ENCODE measurements around the gene RAPSN.

Gene RAPSN

DNA sequence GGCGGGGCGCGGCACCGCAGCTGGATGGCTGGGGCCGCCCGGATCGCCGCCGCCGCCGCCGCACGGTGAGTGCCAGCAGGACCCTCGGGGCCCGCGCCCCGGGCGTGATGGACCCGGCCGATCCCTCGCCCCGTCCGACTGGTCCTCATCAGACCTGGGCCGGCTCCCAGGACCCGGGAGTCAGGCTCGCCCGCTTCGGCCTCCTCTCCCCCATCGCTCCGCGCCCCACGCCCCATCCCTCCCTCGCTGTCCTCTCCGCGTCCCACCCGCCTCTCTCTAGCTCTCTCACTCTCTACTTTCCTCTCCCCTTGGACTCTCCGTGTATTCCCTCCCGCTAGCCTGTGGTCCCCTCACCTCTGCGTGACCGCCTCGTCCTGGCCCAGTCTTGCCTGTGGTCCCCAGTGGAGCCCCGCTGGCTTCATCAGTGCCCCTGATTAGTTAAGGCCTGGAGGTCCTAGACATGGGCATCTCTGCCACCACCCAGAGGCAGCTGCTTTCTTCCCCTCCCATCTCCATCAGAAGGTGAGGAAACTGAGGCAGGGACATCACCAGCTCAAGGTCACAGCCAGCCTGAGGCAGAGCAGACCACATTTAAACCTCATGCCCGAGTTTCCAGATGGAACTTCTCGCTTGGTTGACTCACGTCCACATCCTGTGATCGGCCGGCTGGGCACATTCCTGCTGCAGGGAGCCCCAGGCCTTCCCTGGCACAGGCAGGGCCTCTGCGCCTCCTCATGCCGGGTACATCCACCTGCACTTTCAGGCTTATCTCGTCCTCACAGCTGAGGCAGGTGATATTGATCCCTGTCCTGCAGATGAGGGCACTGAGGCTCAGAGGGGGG, 40.1 kb downstream of the RAPSN start:
- DNase-seq (ENCODE audit: low read depth in 2 of 2): no peak

DNA sequence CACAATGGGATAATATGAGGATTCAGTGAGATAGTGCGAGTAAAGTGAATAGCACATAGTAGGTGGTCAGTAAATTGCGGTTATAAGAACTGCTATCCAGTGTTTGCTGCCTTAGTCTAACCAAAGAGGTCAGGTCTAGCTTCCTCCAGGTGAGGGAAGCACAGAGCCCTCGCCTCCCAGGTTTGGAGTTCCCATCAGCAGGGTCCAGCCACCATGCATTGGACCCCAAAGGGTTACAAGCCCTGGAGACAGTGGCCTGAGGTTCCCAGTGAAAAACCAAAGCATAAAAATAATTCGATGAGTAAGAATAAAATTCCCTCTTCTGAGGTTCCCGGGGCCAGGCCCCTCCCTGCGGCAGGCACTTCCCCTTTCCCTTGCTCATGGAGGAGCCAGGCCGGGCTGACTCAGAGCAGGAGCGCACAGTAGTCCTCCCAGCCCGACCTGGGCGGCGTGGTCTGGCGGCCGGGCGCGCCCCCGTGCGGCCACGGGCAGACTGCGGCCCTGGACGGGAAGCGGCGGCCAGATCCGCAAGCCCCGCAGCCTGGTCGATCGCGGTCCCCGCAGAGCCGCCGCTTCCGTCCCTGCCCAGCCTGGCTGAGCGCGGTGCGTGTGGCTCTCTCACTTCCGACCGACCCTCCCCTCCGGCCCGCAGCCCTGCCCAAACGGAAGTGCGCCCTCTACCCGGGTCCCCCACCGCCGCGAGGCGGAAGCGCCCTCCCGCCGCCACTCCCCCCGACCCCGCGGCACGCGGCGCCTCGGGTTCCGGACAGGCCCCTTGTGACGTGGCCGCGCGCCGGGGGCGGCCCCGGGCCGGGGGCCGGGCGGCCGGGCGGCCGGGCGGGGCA, 41.0 kb downstream of the RAPSN start, which contains the start of gene SLC39A13:
Gene SLC39A13 (plus strand): TSS at position 845 of the 845 bp plus-strand sequence. CDS start 1,505 bp downstream, outside the sequence.
- DNase-seq (ENCODE audit: low read depth in 2 of 2): peak; percentile 76 to 91

DNA sequence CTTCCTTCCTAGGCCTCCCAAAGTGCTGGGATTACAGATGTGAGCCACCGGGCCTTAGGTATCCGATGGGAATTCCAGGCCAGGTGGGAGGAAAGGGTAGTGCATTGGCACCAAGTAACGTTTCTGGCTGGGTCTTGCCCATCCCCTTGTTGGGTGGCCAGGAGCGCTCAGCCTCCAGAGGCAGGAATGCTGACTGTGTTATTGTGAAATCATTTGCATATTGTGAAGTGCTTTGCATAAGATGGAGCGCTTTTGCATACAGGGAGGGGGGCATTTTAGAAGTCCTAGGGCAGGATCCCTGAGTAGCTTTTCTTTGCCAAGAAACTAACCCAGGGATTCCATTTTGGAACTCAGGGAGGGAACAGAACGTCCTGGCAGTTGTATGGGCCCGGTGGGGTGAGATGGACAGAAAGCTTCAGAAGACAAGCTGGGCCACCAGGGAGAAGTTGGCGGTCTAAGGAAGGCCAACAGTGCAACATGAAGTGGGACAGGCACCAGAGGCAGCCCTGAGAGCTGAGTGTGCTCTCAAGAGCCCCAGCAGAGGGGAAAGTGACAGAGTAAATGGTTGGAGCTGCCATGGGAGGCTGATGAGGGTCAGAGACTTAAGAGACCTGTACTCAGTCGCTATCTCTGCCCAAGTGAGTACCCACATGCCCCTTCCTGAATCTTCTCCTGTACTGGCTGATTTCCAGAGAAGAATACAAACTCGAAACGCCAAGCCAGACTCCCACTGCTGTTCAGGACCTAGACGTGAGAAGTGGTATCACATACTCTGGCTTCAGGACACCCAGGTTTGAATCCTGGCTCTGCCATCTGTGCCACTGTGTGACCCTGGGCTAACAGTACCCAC, 41.8 kb downstream of the RAPSN start:
- no peak for DNase-seq (ENCODE audit: low read depth in 2 of 2)

DNA sequence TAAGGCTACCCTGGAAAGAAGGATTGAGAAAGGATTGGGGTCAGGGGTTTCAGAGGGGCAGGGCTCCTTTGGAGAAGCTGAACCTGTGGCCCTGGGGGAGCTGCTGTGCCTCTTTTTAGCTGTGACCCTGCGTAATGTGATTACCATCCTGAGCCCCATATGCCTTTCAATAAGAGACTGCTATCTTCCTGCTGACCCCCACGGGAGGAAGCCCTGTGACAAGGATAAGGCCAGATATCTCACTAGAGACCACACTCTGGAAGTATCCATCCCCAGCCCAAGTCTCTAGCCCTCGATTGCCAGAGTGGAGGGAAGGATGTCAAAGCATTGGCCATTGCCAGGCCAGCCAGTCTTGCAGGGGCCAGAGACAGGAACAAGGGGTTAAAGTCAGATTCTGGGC, 45.4 kb downstream of the RAPSN start:
- no peak for DNase-seq (ENCODE audit: low read depth in 2 of 2)

DNA sequence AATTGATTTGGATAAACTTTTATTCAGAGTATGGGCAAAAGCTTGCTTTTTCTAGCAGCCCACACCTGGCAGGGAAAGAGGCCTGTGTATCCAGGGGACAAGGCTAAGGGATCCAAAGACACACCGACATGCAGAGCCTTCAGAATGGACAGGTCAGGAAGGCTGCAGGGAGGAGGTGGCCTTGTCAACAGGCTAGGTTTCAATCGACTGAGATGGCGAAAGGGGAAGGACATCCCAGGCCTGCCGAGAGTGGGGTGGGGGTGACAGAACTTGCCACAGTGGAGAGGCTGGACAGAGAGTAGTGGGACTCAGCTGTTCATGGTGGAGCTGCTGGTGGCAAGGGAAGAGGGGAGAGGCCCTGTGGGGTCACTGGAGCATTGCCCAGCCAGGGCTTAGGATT, 45.8 kb downstream of the RAPSN start:
- no peak for DNase-seq (ENCODE audit: low read depth in 2 of 2)

DNA sequence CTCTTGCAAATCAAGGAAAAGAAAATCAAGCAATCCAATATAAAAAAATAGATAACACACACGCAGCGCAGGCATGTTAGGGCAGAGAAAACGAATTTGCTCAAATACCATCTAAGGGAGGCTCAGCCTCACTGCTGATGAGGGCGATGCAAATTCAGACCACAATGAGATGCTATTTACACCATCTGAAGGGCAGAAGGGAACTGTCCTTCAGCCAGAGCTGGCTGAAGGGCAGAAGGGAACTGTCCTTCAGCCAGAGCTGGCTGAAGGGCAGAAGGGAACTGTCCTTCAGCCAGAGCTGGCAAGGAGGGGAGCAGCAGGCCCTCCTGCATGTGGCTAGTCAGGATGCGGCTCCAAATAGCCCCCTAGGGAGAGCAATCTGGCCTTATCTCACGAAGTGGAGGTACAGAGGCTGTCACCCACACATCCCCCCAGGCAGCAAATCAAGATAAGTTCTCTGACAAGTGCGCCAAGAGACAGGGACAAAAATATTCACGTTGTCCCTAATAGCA, 48.1 kb downstream of the RAPSN start:
- no peak for DNase-seq (ENCODE audit: low read depth in 2 of 2)

DNA sequence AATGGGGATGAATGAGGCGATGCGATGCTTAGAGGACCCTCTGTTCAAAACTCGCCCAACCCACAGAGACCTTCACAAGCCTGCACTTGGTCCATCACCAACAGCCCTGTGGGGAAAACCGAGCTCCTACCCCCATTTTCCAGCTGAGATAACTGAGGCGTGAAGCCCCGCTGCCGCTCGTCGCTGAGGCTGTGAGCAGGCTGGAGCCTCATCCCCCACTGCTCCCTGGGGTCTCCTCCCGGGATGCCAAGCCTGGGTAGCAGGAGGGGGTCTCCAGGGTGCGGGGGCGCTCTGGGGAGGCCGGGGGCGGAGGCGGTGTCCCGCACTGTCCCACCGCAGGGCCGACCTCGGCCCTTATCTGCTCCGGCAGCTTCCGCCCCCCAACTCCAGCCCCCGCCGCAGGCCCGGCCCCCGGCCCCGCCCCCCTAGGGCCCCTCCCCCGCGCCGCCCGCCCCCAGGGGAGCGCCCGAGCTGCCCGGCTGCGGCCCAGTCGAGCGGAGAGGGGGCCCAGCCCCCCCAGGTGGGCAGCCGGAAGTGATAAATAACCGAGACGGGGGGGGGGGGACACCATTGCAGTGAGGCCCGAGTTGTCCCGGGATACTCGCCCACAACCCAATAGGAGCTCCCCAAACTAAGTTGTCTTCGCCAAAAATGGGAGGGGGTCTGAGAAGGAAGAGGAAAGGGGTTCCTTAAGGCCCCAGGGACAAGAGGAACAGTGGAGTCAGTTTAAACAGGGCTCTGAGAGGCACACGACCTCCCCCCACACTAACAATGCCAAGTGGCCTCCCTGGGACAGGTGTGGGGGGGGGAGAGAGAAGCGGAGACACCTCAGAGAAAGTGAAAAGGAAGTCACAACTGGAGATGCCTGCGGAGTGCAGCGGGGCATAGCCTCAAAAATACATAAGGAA, 48.8 kb downstream of the RAPSN start:
- DNase-seq (ENCODE audit: low read depth in 2 of 2): peak in 1 of 2 donors; percentile 38

DNA sequence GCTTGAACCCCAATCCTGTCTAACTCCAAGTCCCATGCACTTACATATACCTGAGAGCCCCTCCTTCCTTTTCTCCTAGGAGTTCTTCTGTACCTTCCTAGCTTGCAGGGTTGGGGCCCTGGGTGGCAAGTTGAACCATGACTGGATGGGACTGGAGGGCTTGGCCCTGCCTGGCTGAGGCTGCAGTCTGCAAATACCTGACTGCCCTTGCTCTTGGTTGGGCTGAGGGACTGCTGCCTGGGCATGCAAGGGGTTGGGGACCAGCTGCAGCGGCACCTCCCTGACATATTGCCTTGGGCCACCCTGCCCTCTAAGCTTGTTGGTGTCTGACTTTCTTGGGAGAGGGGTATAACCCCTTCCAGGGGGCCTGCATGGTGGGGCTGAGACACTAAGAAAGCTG, 50.4 kb downstream of the RAPSN start:
- no peak for DNase-seq (ENCODE audit: low read depth in 2 of 2)

DNA sequence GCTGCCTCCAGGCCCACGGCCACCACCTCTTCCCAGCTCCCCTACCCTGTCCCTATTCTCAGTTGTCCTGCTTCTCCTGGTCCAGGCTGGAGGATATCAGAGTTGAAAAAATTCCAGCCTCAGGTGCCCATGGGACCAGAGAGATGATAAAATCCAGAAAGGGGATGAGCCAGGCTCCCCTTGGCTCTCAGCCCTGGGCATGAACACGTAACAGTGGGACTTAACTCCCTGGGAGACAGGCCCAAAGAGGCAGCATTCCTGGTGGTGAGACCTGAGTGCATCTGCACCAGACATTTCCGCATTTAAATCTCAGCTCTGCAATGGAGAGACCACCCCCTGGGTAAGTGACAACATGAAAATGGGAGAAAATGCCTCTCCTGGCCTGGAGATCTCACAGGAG, 50.9 kb downstream of the RAPSN start:
- DNase-seq (ENCODE audit: low read depth in 2 of 2): no peak

DNA sequence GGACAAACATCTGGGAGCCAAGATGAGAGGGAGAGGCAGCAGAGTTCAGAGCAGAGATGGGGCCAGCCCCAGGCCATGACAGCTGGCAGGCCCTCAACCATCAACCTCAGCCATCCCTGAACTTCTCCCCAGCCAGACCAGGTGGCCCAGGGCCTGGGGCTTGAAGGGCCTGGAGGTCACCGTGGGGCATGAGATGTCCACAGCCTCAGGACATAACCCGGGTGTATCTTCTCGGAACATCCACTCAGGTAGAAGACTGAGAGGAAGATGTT, 53.0 kb downstream of the RAPSN start:
- DNase-seq (ENCODE audit: low read depth in 2 of 2): no peak

DNA sequence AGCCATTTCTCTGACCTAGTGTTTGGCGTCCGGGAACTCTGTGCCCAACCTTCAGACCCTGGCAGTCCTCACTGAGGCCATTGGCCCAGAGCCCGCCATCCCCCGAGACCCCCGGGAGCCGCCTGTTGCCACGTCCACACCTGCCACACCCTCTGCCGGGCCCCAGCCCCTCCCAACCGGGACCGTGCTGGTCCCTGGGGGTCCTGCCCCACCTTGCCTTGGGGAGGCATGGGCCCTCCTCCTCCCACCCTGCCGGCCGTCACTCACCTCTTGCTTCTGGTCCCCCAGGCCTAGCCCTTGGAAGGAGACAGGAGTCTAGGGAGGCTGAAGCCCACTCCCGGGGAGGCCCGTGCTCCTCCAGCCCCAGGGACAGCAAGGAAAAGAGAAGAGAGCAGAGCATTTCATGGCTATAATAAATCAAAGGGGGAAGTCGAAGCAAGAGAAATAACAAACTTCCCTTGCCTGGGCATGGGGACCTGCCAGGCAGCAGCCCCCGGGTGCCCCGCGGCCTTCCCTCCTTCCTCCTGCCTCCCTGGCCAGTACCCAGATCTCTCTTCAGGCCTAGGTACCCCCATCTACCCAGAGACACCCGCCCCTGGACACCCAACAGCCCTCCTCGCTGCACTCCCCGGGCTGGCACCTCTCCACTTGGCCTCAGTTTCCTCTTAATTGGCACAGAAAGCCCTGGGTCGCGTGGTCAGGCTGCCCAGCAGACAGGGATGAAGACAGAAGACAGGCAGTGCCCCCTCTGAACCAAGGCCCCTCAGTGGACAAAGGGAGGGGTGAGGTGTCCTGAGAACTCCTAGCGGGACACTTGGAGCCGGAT, 53.5 kb downstream of the RAPSN start:
- no peak for DNase-seq (ENCODE audit: low read depth in 2 of 2)

DNA sequence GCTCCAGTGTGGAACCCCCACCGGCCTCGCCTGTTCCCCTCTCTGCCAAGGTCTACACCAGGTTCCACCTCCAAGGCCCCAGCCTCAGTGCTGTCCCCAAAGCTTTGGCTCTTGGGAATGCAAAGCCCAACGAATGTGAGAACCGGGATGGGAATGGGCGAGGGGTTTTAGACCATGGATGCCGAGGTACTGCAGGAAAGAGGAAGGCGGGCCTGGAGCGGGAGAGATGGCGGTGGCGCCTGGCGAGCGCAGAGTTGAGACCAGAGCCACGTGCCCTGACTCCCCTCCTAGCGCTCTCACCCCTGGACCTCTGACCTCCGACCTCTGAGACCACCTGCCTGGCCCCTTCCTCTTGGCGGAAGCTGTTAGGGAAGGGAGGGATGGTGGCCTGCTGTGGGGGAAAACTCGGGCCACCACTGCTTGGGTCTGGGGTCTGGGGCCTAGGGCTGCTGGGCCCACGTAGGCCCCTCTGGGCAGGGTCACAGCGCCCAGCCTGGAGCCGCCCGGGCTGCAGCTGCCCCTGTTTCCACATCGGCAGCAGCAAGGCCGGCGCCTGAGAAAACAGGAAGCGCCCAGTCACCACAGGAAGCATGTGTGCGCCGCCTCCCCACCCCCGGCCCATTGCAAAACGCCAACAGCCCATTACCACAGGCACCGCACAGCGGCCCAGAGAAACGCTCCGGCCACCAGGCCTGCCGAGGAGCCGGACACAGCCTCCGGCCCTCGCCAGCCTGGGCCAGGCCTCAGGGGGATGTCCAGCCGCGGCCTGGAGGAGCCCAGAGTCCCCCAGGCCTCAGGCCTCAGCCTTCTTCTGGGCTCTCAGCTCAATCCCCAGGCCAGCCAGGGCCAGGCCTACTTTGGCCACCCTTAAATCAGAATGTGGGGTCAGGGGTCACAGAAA, 54.4 kb downstream of the RAPSN start:
- DNase-seq (ENCODE audit: low read depth in 2 of 2): peak in 1 of 2 donors; percentile 52

DNA sequence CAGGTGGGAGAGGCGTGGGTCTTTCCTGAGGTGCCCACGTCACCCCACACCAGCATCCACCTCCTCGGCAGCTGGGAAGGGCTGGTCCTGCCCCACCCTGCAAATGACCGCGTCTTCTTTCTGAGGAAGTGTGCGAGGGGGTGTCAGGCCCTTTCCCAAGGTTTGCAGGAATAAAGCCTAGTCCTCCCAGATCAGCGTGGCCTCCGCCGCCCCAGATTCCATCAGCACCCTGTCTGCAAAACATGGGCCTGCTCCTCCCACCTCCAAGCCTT, 55.0 kb downstream of the RAPSN start:
- no peak for DNase-seq (ENCODE audit: low read depth in 2 of 2)

DNA sequence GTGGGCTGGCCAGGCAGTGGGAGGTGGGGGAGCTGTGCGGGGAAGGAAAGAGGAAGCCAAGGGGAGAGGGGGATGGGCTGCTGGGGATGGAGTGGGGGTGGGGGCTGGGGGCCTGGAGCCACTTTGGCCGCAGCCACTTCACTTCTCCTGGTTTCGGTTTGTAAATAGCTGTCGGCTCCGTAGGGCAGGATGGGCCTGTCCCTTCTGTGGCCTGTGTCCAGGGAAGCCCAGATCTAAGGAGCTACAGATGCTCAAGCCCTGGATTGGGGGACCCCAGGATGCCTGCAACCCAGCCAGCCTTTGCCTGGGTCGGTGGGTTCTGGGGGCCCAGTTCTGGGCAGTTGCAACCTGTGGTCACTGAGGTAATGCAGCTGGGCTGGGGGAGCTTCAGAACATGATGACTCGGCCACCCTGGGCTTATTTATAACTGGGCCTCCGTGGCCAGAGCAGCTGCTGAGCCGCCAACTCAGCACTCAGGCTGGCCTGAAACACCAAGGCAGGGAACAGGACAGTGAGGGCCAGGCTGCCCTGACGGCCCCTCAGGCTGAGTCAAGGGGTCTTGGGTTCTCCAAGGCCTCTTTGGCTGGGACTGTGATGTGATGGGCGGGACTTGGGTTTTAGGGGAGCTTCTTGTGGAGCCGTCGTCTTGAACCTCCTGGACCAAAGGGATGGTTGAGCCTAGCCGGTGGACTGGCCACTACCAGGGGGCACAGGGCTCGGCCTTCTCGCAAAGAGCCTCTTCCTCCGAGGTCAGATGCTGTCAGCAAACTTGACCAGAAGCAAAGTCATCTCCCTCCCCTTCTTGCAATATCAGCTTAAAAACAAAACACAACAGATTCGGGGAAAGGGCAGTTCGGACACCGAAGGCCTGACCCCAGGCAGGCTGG, 55.5 kb downstream of the RAPSN start:
- DNase-seq (ENCODE audit: low read depth in 2 of 2): no peak

DNA sequence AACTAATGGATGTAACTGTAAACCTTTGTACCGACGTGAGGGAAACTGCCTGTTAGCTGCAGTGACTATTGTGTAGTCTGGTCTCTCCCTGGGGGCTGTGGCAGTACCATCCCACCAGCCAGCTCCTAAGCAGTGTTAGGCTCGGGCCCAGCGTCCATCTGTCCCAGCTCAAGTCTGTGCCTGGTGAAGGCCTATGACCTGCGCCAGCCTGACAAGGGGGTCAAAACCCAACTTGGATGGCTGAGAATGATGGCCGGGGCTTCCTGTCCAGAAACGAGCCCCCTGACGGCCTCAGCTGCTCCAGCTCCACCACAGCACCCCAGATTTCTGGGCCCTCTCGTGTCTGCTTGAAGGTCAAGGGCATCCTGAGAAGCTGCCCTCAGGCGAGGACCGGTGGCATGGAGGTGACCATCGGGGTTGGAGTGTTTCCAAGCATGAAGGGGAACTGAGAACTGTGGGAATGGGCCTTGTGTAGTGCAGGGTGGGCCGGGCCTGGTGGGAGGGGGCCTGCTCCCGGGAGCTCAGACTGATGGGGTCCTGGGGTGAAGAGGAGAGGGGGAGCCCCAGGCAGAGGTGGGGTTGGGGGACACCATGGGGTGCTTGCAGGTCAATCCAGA, 56.3 kb downstream of the RAPSN start:
- no peak for DNase-seq (ENCODE audit: low read depth in 2 of 2)

DNA sequence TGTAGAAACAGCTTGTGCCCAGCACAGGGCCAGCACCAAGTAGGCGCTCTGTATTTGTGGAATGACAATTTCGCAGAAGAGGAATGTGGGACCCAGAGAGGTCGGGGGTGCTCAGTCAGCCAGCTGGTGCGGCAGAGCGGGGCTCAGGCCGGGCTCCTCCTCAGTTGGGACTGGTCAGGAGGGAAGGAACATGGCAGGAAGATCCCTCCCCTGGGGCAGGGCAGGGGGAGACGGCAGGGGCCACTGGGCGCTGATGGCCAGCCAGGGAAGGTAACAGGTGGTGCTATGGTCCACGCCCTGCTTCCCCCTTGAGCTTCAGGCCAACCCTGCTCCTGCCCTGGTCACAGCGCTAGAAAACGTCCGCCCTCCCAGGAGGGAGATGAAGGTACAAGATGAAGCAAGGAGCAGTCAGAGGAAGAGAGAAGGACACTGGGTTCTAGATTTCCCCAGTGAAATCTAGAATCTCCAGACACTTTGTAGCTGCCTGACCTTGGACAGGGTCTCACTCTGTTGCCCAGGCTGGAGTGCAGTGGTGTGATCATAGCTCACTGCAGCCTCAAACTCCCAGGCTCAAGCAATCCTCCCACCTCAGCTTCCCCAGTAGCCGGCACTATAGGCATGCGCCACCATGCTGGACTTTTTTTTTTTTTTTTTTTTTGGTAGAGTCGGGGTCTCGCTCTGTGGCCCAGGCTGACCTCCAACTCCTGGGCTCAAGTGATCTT, 57.1 kb downstream of the RAPSN start:
- DNase-seq (ENCODE audit: low read depth in 2 of 2): no peak

DNA sequence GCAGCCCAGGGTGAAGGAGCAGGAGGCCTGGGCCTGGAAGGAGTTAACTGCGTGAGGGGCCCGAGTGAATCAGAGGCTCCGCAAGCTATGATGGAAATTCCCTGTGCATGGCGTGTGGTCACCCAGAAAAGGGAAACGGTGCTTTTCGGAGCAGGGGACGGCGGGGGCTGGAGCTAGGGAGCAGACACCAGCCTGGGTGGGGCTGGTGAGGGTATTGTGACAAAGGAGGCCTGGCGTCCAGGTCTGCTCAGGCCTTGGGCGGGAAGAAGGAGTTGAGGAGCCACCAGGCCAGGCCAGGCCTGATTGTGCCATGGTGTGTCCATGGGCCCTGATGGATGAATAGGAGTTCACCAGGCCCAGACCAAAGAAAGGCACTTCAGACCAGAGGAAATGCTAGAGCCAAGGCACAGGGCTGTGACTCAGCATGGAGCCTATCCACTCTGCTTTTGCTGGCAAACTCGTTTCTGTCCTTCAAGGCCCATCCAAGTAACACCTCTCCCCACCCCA, 57.8 kb downstream of the RAPSN start:
- DNase-seq (ENCODE audit: low read depth in 2 of 2): no peak
